DND-41 (cell line): ENCODE measurements around the gene C11orf24.

Experiments used
- ATAC-seq: fragments of 200-7000 bp; cut with Tn5 transposase; 3 replicates; pipeline ENCODE4 v1.9.1; 2021; ENCODE audit warnings: low read depth; ENCODE audit not compliant: insufficient read depth
- DNase-seq: peaks from one replicate; pipeline ENCODE4 v3.0.0-alpha.2; 2020
- H2AFZ ChIP-seq: 2 replicates; pipeline ENCODE4 v1.6.0; 2012; ENCODE audit warnings: low read depth, low read length
- H3K27ac ChIP-seq: 2 replicates; pipeline ENCODE4 v1.5.1; 2012; ENCODE audit warnings: low read length, inconsistent platforms
- H3K27me3 ChIP-seq: fragments of 200-600 bp; sonication (generic); 2 replicates; pipeline ENCODE4 v1.6.0; 2012; ENCODE audit warnings: low read length, mild to moderate bottlenecking, inconsistent platforms; ENCODE audit not compliant: insufficient read depth, poor library complexity
- H3K36me3 ChIP-seq: 2 replicates; pipeline ENCODE4 v1.5.1; 2012; ENCODE audit warnings: low read length, inconsistent platforms; ENCODE audit not compliant: insufficient read depth
- H3K4me1 ChIP-seq: 2 replicates; pipeline ENCODE4 v1.5.1; 2012; ENCODE audit warnings: mild to moderate bottlenecking, low read length; ENCODE audit not compliant: insufficient read depth
- H3K4me2 ChIP-seq: 2 replicates; pipeline ENCODE4 v1.6.0; 2012; ENCODE audit warnings: mild to moderate bottlenecking, moderate library complexity, low read length, inconsistent platforms; ENCODE audit not compliant: insufficient read depth
- H3K4me3 ChIP-seq, 2 experiments: fragments of 200-600 bp in 1 of 2; shearing (Covaris generic) in 1 of 2; 2 replicates each; pipeline ENCODE4 v1.5.1; 2012 to 2016; ENCODE audit warnings: inconsistent platforms in 2 of 2, low read length in 2 of 2, mild to moderate bottlenecking in 2 of 2, low read depth in 1 of 2, moderate library complexity in 1 of 2
- H3K79me2 ChIP-seq: 2 replicates; pipeline ENCODE4 v1.6.0; 2012; ENCODE audit warnings: low read length, inconsistent platforms; ENCODE audit not compliant: insufficient read depth
- H3K9ac ChIP-seq: 2 replicates; pipeline ENCODE4 v1.6.0; 2012; ENCODE audit warnings: low read depth, mild to moderate bottlenecking, inconsistent platforms, low read length, moderate library complexity
- H3K9me3 ChIP-seq: 2 replicates; pipeline ENCODE4 v1.5.1; 2012; ENCODE audit warnings: low read length, moderate library complexity, mild to moderate bottlenecking, inconsistent platforms; ENCODE audit not compliant: insufficient read depth, severe bottlenecking
- H4K20me1 ChIP-seq: 2 replicates; pipeline ENCODE4 v1.6.0; 2012; ENCODE audit warnings: low read length; ENCODE audit not compliant: insufficient read depth
- CTCF ChIP-seq: IDR thresholded peaks from 2 replicates; pipeline ENCODE4 v1.5.1; 2012; ENCODE audit warnings: borderline replicate concordance, low read length, moderate library complexity, mild to moderate bottlenecking; ENCODE audit not compliant: poor library complexity, severe bottlenecking; ENCODE audit errors: extremely low read depth
- EZH2 ChIP-seq: IDR thresholded peaks from 3 replicates; pipeline ENCODE4 v1.6.1; 2012; ENCODE audit warnings: borderline replicate concordance, low read depth, mild to moderate bottlenecking, moderate library complexity, low read length, inconsistent platforms; ENCODE audit not compliant: severe bottlenecking

C11orf24 gene

GRCh38 chr11:68214173-68215086 is 57.3 kb downstream of the C11orf24 start:
- peaks cover 33% of the 10 kb centered on the region for H3K4me1 ChIP-seq
- peak overlapping the region; percentile 91 for H3K27ac ChIP-seq
- H3K27me3 ChIP-seq = no peaks in the 10 kb centered on the region
- ATAC-seq (peak; percentile 35), DNase-seq (no peak)
- peak overlapping the region; percentile 98 for H3K4me2 ChIP-seq
- peak overlapping the region; percentile 82 for H3K9ac ChIP-seq
- peak overlapping the region; percentile 96 for H2AFZ ChIP-seq
- no peaks in the 10 kb centered on the region; the same call in 1 of the 2 replicates for H3K36me3 ChIP-seq
- no peaks in the 10 kb centered on the region for H3K9me3 ChIP-seq
- no peak for TF ChIP-seq EZH2
- no peak for TF ChIP-seq CTCF
- H4K20me1 ChIP-seq = peaks cover 18% of the 10 kb centered on the region
- H3K79me2 ChIP-seq = peaks cover 33% of the 10 kb centered on the region
- peak overlapping the region; percentile 66 to 89 for H3K4me3 ChIP-seq

- Histone ChIP-seq H3K36me3 (no peaks in the 10 kb centered on the region; the same call in 1 of the 2 replicates), H3K79me2 (peaks cover 40% of the 10 kb centered on the region), H4K20me1 (peaks cover 25% of the 10 kb centered on the region), H3K4me3 (peak overlapping the region; percentile 66 to 89), H3K9me3 (no peaks in the 10 kb centered on the region), H3K4me1 (peaks cover 40% of the 10 kb centered on the region), H3K27ac (peak overlapping the region; percentile 91), H3K4me2 (peak overlapping the region; percentile 98), H2AFZ (peak overlapping the region; percentile 96), H3K9ac (peak overlapping the region; percentile 82), H3K27me3 (no peaks in the 10 kb centered on the region)
- TF ChIP-seq EZH2 (no peak), CTCF (no peak)
- ATAC-seq = peak; percentile 60
- DNase-seq = peak; percentile 84
These were observed 58.1 kb downstream of the C11orf24 start for GRCh38 chr11:68213555-68214172.

GRCh38 chr11:68213135-68213515 is 58.6 kb downstream of the C11orf24 start, which contains the start of gene KMT5B:
KMT5B (minus strand) TSS chr11:68213296; CDS start chr11:68190076, 23,220 bp downstream.
- peaks cover 41% of the 10 kb centered on the region for H3K4me1 ChIP-seq
- ATAC-seq = no peak
- peaks cover 46% of the 10 kb centered on the region for H3K79me2 ChIP-seq

More at GRCh38 chr11:68213135-68213515, 58.6 kb downstream of the C11orf24 start, which contains the start of gene KMT5B:
- no peak for DNase-seq
- no peak for TF ChIP-seq EZH2
- no peak for TF ChIP-seq CTCF
- H3K27me3 ChIP-seq = no peaks in the 10 kb centered on the region
- H3K27ac ChIP-seq = peak within 1 kb of the TSS; percentile 91
- peak within 1 kb of the TSS; percentile 89 to 95 for H3K4me3 ChIP-seq
- H4K20me1 ChIP-seq = peaks cover 30% of the 10 kb centered on the region
- H3K36me3 ChIP-seq = no peaks in the 10 kb centered on the region; the same call in 1 of the 2 replicates
- peak within 1 kb of the TSS; percentile 98 for H3K4me2 ChIP-seq
- peak within 1 kb of the TSS; percentile 82 for H3K9ac ChIP-seq
- H3K9me3 ChIP-seq = no peaks in the 10 kb centered on the region
- H2AFZ ChIP-seq = peak within 1 kb of the TSS; percentile 96
